Measurements from ENCODE around the gene ICOS.

- TF ChIP-seq, protein P1, sequence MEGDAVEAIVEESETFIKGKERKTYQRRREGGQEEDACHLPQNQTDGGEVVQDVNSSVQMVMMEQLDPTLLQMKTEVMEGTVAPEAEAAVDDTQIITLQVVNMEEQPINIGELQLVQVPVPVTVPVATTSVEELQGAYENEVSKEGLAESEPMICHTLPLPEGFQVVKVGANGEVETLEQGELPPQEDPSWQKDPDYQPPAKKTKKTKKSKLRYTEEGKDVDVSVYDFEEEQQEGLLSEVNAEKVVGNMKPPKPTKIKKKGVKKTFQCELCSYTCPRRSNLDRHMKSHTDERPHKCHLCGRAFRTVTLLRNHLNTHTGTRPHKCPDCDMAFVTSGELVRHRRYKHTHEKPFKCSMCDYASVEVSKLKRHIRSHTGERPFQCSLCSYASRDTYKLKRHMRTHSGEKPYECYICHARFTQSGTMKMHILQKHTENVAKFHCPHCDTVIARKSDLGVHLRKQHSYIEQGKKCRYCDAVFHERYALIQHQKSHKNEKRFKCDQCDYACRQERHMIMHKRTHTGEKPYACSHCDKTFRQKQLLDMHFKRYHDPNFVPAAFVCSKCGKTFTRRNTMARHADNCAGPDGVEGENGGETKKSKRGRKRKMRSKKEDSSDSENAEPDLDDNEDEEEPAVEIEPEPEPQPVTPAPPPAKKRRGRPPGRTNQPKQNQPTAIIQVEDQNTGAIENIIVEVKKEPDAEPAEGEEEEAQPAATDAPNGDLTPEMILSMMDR (IDR thresholded peaks at IDR 0.05) = no peak
- no peak for TF ChIP-seq POLR2A (IDR thresholded peaks at IDR 0.05)
Measured at GRCh38 chr2:203890733-203891132, 45.8 kb upstream of the ICOS start.
